GM21390 (cell line): ENCODE measurements around the gene NCF2.

Source experiments
- ATAC-seq: cut with Tn5 transposase; IDR thresholded peaks from one replicate; pipeline ENCODE4 v1.9.1; 2021; ENCODE audit not compliant: unreplicated experiment

The NCF2 gene

DNA sequence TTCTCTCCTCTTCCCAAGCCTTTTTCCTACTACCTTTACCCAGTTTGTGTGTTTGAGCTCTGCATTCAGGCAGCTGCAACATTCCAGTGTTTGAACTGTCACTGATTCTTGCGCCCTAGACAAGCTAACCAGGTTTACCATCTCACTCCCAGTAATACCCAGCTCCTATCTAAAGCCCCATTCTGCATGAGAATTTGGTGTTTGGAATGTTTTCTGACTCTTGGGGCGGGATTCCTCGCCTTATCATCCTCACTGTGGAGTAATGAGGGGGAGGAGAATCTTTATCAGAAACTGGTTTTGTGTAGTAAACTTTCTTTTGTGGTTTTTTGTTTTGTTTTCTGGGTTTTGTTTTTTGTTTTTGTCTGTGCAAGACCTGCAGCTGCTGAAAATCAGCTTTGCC is 36.5 kb downstream of the NCF2 start:
- no peak for ATAC-seq

DNA sequence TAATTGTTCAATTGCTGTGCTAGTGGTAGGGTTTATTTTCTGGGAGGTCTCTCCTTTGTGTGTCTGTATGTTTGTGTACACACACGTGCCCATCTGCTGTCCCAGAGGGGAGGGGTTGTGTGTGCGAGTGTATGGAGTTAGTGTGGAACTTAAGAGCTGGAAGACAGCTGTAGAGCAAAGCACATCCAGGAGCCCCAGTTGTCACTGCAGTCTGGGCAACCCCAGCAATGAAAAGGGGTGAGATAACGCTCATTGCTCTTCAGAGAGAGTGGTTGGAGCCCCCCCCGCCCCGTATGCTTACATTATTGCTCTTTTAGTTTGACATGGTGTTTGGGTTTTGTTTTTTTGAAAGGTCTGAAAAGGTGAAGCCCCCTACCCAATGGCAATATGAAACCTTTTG is 36.9 kb downstream of the NCF2 start:
- ATAC-seq: no peak

DNA sequence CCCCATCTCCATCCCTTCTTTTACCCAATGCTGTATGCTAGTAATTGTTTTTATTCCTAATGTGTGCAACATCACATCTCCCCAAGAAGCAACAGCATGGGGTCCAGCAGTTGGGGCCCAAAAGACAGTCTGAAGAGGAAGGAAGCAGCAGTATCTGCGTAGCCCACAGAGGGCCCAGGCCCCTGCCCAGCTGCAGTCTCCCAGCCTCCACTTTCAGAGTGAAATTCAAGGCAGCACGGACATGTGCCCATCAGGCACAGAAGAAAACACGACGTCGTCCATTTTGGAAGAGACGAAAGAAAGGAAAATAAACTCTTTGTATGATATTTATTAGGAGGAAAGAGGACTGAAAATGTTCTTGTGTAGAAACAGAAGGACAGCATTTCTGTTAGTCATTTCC is 37.4 kb downstream of the NCF2 start:
- no peak for ATAC-seq

DNA sequence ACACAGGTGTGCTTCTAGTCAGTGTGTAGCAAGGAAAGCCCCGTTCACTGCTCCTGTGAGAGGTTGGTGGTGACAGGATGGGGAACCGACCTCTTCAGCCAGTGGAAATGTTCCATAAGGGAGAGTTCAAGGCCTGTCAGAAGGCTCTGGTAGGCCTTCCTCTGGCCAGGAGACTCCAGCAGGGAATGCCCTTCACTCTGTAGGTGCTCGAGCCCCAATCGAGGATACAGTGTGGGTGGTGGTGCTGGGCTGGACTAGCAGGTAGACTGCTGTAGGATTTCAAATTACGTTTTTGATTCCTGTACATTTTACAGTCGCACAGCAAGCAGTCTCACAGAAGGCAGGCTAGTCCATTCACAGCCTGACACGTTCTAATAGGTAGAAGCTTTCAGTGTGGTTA is 37.8 kb downstream of the NCF2 start:
- ATAC-seq: no peak

DNA sequence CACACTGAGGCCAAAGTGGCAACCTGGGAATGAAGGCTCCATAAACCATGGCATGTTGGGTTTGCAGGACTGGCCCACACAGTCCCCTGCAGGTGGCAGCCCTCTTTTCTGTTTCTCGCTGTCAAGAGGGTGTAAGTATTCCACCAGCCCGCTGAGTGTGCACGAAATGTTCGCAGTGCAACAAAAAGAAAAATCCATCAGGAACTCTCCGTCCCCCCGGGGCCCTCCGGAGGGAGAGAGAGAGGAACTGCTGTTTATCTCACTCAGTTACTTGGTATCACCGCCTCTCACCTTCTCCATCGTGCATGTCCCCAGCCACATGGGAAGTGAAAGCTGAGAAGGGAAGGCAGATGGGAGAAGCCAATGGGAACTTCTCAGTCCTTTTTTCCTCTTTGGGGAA is 38.3 kb downstream of the NCF2 start:
- ATAC-seq: no peak

DNA sequence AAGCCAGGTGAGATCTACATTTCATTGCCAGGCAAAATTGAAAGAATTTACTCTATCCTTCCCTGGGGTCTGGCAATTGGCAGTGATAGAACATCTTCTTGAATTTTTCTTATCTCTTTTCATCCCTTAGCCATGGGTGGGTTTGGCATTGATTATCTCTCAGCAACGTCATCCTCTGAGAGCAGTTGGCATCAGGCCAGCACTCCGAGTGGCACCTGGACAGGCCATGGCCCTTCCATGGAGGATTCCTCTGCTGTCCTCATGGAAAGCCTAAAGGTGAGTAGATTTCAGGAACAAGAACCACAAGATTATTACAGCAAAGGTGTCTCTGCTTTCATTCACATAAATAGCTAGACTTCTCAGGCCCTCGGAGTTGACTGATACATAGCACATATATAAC is 39.3 kb downstream of the NCF2 start:
- no peak for ATAC-seq

DNA sequence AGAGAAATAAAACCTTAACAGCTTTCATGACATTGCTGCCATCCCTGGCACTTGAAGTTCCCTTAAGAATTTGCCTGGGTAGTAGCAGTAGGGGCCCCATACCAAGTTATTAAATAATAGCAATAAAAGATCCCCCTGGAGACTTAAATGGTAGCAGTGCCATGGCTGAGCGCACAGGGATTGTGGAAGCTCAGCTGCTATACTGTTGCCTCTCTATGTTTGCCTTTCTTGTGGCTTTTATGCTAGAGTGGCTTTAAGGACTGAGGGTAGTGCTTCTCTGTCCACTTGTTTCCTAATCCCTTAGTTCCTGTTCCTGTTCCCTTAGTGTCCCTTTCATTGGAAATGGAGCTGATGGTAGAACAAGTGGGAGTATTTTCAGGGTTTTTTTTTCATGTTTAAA is 42.1 kb downstream of the NCF2 start:
- no peak for ATAC-seq

DNA sequence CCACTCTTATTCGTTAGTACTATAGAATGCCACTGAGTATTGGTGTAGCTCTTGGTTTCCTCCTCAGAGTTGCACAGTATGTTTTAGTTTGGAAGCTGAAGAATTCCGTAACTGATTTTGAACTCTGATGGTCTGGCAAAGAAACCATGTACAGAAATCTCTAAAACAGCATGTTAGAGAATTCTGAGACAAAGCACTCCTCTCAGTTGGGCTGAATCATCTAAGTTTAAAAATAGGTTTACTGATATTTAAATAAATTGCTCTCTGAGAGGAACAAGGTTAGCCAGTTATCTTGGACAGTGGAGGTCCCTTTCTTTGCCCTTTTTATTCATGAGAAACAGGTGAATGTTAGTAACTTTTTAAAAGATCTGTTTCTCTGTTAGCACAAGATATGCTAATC is 43.8 kb downstream of the NCF2 start:
- no peak for ATAC-seq

DNA sequence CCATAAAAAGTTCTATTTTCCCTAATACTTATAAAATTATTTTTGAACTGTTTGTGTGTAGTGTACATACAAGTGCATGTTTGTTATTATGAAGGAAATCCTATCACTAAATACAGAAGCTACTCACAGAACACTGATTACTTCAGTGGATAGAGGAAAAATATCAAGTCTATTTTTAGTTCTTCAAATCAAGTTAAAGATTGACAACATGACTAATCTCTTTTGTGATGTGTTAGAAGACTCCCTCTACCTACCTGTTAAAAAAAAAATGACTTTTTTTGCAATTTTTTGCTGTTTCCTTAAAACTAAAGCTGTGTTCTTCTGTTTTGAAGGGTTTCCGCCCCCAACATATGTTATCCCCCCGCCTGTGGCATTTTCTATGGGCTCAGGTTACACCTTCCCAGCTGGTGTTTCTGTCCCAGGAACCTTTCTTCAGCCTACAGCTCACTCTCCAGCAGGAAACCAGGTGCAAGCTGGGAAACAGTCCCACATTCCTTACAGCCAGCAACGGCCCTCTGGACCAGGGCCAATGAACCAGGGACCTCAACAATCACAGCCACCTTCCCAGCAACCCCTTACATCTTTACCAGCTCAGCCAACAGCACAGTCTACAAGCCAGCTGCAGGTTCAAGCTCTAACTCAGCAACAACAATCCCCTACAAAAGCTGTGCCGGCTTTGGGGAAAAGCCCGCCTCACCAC is 45.5 kb downstream of the NCF2 start:
- no peak for ATAC-seq

DNA sequence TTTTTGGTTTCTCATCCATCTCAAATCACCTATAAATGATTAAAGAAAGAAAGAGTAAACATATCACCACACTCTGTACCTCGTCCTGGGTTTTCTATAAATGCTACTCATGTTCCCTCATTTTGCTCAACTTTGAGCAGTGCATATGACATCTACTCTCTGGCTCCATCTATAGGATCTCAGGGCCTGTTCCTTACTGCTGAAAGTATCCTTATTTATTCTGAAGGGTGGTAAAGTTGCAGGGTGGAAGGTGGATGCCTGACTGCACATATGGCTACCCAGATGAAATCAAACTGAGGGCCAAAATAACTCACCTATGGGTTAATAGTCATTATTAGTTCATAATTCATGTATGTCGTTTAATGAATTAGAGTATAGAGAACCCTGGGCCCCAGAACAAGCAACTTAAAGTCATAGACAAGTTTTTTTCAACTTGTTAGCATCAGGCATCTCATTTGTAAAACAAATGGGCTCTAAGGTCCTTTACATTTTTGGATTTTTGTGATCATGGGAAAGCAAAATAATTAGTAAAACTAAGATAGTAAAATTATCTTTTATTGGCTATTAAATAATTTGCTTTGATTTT is 46.5 kb downstream of the NCF2 start:
- ATAC-seq: peak; percentile 61

DNA sequence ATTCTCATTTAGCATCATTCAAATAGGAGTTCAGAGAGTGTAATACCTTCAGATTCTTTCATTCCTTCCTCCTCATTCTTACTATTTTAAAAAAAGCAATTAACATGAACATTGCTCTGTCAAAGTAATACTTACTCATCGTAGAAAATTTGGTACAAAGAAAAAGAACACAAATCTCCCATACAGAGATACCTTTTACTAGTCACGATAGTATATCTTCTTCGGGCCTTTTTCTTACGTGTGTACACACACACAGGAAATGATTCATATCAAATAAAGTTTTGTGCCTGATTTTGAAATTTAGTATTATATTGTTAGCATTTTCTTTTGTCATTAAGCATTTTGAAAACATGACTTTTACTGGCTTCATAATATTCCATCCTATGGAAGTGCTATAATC is 52.9 kb downstream of the NCF2 start:
- ATAC-seq: no peak

DNA sequence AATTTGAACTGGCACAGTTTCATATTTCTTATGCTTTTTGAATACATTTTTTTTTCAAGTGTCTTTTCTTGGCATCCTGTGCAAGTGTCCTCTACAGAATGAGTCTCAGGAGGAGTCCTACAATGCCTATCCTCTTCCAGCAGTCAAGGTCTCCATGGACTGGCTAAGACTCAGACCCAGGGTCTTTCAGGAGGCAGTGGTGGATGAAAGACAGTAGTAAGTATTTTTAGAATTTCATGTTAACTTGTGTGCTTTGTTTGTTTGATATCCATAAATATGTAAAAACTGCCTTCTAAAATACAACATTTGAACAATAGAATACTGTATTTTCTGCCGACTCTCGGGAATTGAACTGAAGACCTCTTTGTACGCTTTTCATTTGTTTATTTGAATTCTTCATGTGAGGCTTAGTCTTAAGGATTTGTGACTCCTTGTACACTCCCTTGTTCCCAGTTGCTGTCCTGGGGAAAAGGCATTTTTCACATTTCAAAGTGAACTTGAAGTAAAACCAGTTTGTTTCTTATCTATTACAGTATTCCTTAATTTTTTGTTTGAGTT is 56.6 kb downstream of the NCF2 start:
- ATAC-seq: no peak

DNA sequence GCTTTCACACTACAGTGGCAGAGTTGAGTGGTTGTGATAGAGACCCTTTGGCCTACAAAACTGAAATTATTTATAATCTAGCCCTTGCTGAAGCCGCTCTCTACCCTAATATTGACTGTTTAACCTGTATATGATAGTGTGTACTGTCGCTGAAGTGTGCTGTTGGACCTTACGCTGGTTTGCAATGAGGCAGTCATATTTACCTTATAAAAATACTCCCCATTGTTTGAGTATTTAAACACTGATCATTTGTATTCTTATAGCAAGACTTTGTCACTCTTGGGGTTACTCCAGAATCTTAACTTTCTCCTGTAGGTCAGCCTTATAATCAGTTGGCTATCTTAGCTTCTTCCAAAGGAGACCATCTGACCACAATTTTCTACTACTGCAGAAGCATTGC is 61.7 kb downstream of the NCF2 start:
- ATAC-seq: no peak

DNA sequence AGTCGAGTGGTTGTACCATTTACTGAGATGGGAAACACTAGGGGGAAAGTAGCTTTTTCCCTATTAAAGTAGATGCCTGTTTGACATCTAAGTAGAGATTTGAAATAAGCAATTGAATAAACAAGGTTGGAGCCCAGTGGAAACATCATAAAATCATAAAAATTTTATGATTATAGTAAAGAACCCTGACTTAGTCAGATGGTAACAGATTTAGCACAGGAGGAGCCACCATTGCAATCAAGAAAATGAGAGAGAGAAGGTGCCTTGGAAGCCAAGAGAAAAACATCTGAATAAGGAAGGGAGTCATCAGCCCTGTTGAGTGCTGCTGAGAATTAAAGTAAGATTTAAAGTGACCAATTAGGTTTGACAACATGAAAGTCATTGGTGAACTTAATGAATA is 68.2 kb downstream of the NCF2 start:
- no peak for ATAC-seq

DNA sequence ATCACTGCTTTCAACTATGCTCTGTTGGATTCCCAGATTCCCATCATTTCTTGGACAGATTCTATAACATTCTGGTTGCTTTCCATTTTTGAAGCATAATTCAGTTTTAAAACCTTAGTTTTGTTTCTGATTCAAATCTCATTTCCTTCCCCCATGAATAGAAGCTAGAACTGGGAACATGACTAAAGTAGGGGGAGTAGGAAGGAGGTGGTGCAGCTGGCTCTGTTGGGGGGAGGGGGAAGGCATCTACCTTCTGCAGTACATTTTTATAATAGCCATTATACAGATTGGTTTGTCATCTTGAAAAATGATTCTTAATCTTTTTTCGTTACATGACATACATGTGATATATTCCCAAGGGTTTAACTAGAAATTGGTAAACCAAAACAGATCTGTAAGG is 69.9 kb downstream of the NCF2 start:
- ATAC-seq: no peak

DNA sequence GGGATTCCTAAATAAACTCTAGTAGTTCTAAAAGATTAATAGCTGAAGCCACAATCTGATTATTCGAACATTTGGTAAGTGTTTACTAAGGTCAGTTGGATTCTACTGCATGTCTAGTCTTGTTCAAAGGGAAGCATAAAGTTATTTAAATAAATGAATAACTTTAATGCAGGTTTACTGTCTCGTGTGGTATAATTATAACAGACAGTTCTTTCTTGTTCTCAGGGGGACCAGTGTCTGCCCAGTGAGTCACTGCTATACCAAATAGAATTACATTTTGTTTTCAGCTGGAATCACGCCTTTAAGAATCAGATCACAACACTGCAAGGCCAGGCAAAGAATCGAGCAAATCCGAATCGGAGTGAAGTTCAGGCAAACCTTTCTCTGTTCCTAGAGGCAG is 72.9 kb downstream of the NCF2 start:
- ATAC-seq: no peak

DNA sequence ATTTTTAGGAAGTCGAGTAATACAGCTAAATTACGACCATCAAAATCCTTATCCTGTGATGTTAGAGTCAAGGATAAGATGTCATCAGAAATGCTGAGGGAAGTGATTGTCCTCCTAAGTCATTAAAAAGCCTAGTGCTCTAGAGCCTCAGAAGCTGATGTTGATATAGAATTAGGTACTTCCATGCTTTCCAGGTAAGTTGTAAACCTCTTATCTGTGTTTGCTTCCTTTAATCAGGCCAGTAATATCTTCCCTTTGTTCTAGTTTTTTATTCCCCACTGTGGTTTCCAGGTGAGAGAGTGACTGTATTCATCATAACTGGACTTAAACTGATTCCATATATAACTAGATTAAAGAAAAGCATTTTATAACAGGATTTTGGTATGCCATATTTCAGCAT is 73.5 kb downstream of the NCF2 start:
- ATAC-seq: no peak

DNA sequence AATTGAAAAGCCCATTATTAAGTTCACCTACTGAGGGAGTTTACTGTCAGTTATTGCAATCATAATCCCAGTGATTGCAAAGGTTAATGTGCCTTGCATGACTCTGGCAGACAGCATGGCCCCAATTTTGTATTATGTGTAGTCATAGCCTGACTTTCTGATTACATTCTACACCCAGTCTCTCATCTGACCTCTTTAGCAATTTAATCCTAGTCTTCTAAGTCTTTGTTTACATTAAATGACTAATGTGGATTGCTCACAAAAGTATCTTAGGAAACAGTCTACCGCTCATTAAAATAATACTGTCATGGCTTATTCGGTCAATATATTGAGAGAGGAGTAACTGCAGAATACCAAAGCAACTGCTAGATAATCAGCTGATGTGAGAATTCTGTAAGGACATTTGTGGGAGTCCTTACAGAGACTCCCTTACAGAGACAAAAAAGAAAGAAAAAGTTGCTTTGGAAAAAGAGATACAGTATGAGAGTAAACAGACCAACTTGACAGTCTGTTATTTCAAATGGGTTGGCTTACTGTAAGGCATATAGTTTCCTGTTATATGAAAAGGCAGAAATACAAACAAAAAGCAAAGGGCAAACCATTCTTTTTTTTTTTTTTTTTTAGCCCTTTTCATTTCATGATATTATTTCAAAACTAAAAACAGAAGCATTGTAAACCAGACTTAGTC is 75.1 kb downstream of the NCF2 start:
- no peak for ATAC-seq

DNA sequence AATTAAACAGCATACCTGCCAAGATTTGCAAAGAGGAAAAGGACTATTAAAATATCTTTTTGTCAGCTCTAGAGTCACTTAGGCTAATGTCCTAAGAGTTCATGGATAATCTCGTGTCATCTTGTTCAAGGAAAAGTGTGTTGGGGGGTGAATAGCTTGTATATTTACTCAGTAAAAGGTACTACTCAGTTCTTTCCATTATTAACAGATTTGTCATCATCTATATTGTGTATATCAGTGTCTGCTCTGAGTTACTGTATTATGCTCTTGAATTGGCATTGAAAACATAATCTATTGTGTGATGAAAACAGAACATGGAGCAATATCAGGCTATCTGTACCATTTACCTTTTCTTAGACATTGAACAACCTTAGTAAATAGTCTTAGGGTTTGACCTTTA is 76.0 kb downstream of the NCF2 start:
- ATAC-seq: no peak

DNA sequence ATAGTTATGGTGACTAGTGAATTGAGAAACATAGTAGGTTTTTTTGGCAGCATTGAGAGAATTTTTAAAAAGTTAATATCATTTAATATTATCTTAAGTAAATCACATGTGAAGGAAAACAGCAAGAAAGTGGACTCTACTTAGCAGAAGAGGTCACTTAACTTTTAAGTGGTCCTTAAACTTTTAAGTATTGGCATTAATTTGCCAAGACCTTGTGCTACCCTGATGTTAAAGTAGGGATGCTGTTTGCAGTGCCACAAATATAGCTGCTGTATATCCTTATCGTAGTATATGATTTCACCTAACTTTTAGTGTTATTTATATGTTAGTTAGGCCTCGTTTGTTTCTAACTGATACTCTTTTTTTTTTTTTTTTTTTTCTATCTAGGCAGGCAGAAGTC is 77.8 kb downstream of the NCF2 start:
- ATAC-seq: no peak

DNA sequence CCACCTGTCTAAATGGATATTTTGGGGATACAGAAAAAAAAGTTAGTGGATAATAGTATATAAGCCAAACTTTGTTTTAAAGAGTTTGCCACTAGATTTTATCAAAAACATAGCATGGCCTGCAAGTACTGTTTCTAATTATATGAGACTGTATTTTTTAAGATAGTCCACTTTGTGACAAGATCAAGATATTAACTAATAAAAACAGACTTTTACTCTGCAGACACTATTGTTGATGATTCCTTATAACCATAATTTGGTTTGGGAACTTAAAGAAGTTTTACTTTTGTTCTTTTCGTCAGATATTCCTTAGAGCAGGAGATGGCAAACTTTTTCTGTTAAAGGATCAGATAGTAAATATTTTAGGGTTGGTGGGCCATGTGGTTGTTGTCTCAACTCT is 81.6 kb downstream of the NCF2 start:
- no peak for ATAC-seq

DNA sequence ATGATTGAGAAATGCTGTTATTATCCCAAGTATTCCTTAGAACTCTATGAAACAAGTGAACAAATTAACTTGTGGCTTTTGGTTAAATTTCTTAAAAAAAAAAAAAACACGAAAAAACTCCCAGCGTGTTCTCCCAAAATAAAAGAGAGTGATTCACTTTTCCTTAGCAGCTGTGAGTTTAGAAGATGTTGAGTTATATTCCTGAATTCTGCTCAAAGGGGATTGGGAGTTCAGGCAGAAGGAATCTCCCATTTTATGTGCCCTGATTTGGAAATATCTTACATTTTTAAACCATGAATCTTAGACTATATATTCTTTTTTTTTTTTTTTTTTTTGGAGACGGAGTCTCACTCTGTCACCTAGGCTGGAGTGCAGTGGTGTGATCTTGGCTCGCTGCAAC is 83.7 kb downstream of the NCF2 start:
- no peak for ATAC-seq
